NCI-H460 (cell line): ENCODE data around the gene STX16. TPM values are rescaled to one million over a fixed set of nuclear protein-coding genes. Genes with fewer than 3 reads are reported as not detected.
A peak's percentile ranks its signal among the peaks of the same experiment; 100 is the strongest.

ENCODE experiments used
- DNase-seq: peaks from one replicate; pipeline ENCODE4 v3.0.0-alpha.2; 2016; ENCODE audit warnings: low read depth; ENCODE audit errors: extremely low read depth
- total RNA-seq: library from RNA; depleted of rRNA; stranded (reverse); fragments of >200 nt; shearing (Covaris generic); gene quantifications from 2 replicates; pipeline ENCODE4 v1.2.3, GENCODE V29; 2014

The STX16 gene
- total RNA-seq, 1 experiment from 2014 or later = 20.5 TPM

DNA sequence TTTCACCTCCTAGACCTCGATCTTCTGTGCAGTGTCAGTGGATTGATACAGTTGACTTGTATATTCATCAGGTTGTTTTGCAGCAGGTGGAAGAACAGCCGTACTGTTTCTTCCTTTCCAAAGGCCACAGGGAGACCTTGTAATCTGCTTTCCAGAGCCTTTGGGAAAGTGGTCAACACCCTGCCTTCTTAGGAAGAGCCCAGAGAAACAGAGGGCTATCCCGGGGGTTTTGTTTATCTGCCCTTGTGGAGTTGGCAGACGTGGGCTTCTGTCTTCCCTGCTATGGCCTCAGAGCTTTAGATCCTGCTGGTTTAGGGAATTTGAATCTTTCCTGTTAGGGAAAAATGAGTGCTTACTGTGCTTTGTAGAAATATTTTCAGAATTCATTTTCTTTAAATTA, 19.6 kb downstream of the STX16 start:
- no peak for DNase-seq

DNA sequence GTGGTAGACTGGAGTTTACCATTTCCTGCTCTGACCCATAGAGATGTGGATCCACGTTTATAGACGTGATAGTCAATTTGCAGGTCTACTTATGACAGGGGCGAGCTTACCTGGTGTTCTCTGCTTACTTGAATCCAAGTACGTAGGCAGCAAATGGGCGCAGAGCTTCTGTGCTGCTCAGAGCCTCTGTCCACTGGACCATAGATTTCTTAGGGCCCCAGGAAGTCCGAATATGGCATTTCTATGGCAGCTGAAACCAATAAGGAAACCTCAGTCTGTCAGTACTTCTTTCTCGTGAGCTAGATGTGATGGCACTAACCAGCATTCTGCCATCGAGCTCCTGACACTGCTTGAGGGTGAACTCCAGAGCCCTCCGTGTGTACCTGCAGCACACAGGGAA, 22.0 kb downstream of the STX16 start:
- no peak for DNase-seq

DNA sequence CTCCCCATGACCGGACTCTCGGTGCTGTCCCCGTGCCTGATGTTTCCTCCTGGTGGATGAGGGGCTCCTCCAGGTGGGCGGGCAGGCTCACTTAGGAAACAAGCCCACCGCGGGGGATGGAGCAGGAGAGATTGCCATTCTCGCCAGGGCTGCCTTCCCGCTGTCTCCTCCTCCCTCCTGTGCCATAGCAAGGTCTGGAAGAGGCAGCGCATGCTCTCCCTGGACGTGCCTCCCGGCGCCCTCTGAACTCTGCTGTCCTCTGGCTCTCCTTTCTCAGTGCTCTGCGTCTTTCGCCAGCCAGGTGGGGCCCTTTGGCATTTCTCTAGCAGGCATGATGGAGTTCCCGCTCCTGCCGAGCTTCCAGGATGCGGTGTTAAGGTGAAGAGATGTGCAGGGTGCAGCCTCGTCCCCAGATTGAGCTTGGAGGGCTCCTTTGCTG, 24.1 kb downstream of the STX16 start:
- DNase-seq = no peak

DNA sequence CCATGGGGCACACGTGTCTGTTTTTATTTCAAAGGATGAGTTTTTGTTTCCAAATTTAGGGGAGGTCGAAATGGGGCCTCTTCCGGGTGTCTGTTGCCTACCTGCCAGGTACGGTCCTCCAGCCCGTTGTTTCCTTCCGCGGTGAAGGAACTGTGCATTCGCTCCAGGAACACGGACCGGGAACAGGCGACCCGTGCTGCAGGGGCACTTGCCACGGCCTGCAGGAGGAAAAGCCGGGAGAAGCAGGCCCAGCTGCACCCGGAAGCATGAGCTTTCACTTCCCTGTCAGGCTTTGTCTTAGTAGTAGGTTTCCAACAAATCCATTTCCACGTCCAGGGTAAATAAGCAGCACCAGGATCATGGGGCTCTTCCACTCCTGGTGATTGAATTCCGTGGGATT, 24.6 kb downstream of the STX16 start:
- DNase-seq = no peak

DNA sequence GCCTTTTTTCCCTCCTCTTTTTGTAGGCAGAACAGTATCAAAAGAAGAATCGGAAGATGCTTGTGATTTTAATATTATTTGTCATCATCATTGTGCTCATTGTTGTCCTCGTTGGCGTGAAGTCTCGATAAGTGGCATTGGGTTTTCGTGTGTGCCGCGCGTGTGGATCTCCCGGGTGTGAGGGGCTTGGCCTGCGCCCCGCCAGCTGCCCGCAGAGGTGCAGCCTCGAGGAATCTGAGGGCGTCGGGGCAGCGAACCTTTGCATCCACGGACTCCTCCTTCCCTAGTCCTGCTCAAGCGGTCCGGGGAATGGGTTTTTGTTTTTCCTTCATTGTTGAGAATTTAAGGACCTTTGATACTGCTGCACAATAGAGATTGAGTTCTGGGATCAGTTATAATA, 25.1 kb downstream of the STX16 start:
- no peak for DNase-seq

DNA sequence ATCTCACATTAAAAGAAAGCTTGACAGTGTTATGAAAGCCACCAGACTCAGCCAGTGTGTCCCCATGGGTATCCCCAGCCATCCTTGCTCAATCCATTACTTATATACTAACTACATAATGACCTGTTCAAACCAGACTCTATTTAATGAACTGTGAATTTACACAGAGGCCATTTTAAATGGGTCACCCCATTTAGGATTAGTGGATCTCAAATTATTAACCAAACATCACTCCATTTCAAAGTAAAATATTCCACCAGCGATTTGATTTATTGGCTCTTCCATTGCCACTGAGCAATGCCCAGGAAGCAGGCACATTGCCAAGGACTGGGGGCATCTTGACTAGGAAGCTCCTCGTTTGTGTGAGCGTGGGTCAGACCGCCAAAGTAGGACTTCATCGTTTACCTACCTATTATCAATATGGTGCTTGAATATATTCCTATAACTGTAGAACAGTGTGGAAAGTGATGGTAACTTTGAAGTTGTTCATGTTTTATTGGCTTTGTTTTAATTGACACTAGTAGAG, 26.1 kb downstream of the STX16 start:
- no peak for DNase-seq

DNA sequence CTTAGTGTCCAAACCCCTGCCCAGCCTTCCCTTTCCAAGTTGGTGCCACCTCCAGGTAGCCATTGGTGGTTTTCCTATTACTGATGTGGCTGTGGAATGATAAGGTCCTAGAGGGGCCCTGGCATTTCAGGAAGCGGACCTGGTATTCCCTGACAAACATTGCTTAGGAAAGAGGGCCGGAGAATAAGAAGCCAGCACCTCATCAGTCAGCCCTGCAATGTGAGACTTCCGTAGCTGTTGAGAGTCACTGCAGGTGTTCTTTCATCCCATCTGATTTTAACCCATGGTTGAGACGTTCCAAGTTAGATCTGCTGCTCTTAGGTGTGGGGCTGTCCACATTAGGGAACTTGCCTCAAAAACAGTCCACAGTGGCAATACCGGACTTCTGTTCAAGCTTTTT, 26.7 kb downstream of the STX16 start:
- no peak for DNase-seq

DNA sequence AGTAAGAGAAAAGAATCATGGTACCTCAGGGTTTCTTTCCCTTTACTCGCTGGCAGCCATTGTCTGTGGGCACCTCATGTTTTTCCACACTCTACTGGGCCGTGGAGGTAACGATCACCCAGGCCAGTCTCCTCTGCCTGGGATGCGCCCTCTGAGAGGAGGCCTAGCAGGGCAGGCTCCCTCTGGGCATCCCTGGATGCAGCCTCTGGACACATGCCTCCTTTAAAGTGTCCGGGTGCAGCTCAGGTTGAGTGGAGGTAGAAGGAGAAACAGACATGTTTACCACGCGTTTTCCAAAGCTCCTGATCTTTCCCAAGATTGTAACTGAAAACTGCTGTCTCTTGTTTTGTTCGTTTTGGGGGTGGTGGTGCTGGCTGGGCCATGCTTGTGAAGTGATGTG, 27.7 kb downstream of the STX16 start:
- DNase-seq = no peak

DNA sequence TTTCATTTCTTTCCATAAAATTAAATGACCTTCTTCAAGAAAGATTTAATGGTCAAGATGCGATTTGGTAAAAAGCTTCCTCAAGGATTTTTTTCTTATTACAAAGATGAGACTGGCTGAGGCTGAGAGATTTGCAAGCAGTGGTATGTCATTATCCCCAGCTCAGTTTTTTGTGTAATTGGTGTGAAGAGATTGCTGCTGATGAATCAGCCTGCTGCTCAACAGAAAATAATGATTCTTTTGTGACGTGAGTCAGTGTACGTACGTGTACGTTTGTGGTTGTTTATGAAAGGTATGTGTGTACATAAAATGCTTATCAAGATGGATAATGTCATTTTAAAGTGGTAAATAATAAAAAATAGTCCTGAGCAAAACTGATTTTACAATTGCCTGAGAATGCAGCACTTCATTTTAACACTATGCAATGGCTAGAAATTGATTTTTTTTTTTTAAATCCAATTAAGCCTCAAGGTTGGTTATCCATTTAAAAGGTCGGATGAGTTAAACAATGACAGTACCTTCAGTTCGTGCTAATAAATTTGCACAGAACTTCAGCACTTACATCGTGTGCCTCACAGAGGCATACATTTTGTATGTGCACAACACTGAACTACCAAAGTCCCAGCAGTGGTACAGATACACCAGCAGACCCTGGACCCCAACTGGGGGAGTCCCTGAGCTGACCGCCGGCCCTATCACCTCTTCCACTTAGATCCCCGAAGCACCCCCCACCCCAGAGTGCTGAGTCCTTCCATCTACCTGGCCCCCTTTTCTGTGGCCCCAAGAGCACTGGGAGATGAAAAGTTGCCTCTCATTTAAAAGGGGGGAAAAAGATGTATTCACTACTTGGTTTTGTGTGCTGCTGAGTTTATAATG, 31.8 kb downstream of the STX16 start:
- peak; percentile 38 for DNase-seq

DNA sequence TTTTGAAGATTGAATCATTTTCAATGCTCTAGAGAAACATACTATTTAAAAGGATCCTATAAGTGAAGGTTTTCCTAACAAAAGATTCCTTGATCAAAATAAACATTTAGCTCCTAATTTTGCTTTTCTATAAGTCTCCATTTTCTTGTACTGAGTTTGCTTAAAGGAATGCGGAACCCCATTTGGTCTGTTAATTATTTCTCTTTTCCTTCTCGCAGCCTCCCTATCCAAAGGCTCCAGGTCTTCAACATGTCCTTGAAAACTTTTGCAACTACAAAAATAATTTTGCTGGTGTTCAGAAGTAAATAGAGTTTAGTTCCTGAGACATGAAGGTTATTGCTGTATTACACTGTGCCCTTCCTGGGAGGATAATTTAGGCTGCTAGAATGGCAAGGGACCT, 33.2 kb downstream of the STX16 start:
- no peak for DNase-seq

DNA sequence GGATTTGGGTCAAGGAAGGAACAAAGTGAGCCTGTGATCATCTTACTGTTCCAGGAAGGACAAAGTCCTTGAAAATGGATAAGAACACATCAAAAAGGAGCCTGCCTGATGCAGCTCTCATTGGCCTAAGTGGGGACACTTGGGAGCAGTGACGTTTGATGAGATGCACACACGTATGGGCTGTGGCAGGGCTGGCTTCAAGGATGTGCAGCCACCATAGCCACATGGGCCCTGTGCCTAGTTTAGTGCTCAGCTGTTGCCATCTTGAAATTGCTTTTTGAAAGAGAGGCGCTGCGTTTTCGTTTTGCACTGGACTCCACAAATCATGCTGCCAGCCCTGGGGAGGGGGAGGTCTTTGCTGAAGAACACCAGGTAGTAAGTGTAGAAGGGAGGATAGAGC, 34.9 kb downstream of the STX16 start:
- DNase-seq = no peak

DNA sequence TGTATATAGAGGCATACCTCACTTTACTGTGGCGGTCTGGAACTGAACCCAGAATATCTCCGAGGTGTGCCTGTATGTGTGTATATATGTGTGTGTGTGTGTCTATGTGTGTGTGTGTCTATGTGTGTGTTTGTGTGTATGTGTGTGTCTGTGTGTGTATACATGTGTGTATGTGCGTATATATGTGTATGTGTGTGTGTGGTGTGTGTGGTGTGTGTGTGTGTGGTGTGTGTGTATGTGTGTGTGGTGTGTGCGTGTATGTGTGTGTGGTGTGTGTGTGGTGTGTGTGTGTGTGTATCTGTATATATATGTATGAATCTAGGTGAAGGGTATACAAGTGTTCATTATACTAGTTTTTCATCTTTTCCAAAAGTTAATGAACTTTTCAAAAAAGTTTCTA, 37.3 kb downstream of the STX16 start:
- DNase-seq = no peak

DNA sequence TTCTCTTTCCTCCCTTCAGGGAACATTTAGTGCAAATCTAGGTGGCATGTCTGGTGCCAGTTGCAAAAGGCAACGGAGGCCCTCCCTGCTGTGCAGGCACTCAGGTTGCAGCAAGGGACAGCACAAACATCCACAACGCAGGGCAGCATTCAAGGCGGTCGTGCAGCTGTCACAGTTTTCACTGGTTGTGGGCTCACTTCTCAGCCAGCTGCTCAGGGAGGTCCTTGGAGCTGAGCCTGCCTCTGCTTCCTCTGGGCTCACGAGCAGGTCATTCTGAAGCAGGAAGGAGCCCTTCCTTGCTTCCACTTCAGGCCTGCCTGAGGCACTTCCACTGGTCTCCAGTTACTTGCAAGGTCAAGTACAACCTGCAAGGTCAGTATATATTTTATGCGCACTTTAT, 37.8 kb downstream of the STX16 start:
- no peak for DNase-seq

DNA sequence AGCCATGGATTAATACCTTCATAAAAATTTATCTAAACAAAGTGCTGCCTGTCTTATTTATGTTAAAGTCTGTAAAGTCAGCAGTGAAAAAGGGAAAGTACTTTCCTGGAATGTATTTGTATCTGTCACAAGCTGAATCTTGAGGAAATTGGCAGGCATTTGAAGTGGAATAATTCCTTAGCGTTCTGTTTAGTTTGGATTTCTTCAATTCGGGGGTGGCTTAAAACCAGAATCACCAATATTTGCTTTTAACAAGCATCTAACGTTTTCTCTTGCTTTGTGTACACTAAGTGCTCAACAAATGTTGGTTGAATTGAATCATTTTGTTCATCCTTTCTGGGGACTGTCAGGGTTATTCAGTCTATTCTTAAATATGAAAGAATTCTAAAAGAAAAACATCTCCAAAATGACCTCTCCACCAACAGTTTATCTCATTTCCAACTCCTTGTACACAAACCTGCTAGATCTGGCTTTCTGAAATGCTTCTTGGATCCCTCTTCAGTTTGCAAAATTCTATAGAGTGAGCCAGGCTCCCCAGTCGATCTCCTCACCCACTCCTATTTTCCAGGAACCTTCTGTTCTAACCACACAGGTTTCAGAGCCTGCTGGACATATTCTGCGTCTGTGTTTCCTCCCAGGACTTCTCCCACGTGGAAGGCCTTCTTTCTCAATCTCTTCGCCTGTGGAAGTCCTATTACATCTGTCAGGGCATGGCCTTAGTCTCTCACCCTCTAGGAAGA, 39.5 kb downstream of the STX16 start:
- DNase-seq = no peak

DNA sequence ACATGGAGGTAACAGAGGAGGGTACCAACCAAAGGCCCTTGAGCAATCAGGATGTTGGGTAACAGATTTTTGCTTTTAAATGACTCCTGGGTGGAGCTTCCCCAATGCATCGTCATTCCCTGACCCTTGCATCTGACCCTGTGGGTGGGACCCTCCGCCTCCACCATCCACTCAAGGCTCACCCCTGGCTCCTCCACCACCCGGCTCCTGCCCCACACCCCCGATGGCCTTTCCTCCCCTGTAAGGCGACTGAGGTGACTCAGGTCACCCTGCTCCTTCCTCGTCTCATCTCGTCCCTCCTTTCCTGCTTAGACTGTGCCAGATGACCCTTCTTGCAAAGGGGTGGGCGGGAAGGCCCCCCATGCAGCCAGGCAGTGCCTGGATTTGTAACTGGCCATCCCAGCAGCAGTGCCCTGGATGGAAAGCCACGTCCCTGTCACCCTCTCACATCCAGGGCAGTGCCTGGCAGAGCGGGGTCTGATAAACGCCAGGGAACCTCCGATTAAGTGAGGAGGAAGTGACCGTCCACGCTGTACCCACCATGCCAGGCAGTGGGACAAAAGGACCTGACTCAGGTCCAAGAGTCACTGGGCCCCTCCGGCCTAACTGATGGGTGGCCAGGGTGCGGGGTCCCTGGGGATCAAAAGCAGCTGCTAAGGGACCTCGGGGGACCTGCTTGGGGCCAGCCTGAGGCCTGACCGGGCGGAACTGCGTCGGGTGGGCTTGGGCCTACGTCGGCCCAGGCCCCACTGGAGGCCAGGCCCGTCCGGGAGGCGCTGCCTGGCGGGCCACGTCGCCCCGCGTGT, 40.9 kb downstream of the STX16 start:
- peak; percentile 8 for DNase-seq

DNA sequence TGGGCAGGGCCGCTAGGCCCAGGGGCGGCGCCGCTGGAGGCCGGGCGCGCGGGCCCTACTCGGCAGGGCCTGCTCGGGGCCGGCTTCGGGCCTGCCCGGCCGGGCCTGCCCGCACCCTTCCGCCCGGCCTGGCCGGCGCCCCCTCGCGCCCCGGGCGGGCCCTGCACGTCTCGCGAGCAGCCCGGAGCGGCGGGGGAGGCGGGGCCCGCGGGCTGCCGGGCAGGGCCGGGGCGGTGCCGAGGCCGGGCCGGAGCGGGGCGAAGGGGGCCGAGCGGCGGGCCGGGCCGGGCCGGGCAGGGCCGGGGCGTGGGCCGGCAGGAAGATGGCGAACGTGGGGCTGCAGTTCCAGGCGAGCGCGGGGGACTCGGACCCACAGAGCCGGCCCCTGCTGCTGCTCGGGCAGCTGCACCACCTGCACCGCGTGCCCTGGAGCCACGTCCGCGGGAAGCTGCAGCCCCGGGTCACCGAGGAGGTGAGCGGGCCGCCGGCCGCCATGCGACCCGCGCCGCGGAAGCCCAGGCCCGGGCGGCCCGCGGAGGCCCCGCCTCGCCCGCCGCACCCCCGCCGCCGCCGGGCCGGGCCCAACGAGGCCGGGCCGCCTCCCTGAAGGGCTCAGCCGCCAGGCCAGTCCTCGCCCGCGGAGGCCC, 41.6 kb downstream of the STX16 start, which contains the start of gene NPEPL1:
NPEPL1 (plus strand) TSS at position 222 of the 647 bp plus-strand sequence; CDS start at position 323, 101 bp downstream.
- peak; percentile 75 for DNase-seq

DNA sequence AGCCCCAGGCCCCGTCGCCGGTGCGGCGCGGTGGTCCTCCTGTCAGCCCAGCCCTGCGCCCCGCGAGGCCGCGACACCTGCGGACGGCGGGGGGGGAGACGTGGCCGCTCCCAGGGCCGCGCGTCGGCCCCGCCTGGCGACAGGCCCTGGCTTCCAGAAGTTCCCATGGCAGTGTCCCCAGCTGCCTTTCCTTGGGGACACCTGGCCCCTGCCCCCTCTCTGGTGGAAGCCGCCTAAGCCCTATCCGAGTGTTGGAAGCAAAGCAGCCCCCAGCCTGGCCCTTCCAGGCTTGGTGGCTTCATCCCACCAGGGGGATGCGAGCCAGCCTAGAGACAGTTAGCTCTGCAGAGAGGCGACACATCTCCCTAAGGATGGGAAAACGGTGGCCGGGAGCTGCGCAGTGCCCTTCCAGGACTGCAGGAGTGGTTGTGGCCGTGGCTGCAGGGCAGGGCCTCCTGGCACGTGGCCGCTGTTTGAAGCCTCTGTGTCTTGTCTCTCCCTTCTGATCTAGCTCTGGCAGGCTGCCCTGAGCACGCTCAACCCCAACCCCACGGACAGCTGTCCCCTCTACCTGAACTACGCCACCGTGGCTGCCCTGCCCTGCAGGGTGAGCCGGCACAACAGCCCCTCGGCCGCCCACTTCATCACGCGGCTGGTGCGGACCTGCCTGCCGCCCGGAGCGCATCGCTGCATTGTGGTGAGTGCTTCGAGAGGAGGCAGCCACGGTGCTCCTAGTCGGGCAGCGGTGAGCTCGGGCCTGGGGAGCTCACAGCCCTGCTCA, 42.3 kb downstream of the STX16 start:
- no peak for DNase-seq

DNA sequence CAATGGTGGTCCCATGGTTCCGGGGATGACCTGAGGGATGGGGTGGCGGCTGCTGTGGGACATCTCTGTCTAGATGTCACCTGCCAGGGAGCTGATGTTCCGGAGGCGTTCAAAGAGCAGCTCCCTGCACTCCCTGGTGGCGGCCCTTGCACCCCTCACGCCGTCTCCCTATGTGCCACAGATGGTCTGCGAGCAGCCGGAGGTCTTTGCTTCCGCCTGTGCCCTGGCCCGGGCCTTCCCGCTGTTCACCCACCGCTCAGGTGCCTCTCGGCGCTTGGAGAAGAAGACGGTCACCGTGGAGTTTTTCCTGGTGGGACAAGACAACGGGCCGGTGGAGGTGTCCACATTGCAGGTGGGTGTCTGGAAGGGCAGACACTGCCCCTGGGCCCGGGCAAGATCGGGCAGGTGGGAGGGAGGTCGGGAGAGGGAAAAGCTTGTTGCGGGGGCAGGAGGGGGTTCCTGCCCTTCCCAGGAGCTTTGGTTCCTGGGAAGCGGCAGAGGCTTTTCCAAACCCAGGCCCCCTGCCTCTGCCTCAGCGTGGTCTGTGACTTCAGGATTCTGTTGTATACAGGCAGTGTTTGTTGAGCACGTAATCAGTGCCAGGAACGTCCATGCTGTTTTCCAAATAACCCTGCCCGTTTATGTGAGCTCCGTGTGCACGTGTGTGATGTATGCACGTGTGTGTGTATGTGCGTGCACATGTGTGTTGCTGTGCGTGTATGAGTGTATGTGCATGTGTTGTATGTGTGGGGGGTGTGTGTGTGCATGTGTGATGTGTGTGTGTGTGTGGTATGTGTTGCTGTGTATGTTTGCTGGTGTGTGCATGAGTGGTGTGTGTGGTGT, 43.4 kb downstream of the STX16 start:
- DNase-seq = no peak
